Psoas muscle (tissue), 8 donors: ENCODE results near the gene TUBA3C. TPM values are rescaled to one million over a fixed set of nuclear protein-coding genes. Genes with fewer than 3 reads are reported as not detected.
"Not testable (repeated sequence)": the region's sequence is repeated elsewhere in the genome, so short reads cannot be mapped to it uniquely, and the experiment has no call there.

Source experiments
- ATAC-seq, 4 donors: fragments of 200-7000 bp; cut with Tn5 transposase; one replicate each; pipeline ENCODE4 v1.9.1; 2020; ENCODE audit warnings: moderate library complexity in 3 of 4, mild to moderate bottlenecking in 2 of 4
- DNase-seq, 2 donors: peaks; one replicate each; pipeline ENCODE4 v3.0.0-alpha.2; 2020
- H3K27ac ChIP-seq: fragments of 200-600 bp; one replicate; pipeline ENCODE4 v1.8.0; 2022
- H3K27me3 ChIP-seq, 3 donors: fragments of 200-600 bp in 1 of 3; one replicate each; pipeline versions ENCODE4 v1.6.1 to v1.8.0; 2013 to 2022; ENCODE audit warnings: low read length in 2 of 3, mild to moderate bottlenecking in 2 of 3, moderate library complexity in 1 of 3; ENCODE audit not compliant: insufficient read depth in 3 of 3
- H3K36me3 ChIP-seq, 2 donors: fragments of 200-600 bp in 1 of 2; one replicate each; pipeline versions ENCODE4 v1.6.1 to v1.8.0; 2013 to 2022; ENCODE audit warnings: low read depth in 1 of 2, mild to moderate bottlenecking in 1 of 2, moderate library complexity in 1 of 2; ENCODE audit not compliant: insufficient read depth in 1 of 2
- H3K4me1 ChIP-seq: fragments of 200-600 bp; one replicate; pipeline ENCODE4 v1.8.0; 2022
- H3K4me3 ChIP-seq: fragments of 200-600 bp; one replicate; pipeline ENCODE4 v1.8.0; 2022; ENCODE audit warnings: mild to moderate bottlenecking
- H3K9me3 ChIP-seq: fragments of 200-600 bp; one replicate; pipeline ENCODE4 v1.8.0; 2022
- CTCF ChIP-seq: fragments of 200-600 bp; IDR thresholded peaks from one replicate; pipeline ENCODE4 v1.8.0; 2022; ENCODE audit warnings: antibody characterized with exemption
- WGBS, 3 donors: extraction: QIAGEN DNeasy Blood & Tissue Kit; methylation state at CpG; one replicate each; pipeline versions ENCODE4 v1.1.6 to v1.1.7; 2013; 5-methylcytosine and 5-hydroxymethylcytosine counted together
- intact Hi-C, 2 donors: fragments of 100-400 bp; cut with DNase I; formaldehyde crosslinking; loops; one replicate each; pipeline versions ENCODE4 v1.11.0 to v1.14.2; 2022
- polyA plus RNA-seq, 3 donors: library from polyadenylated mRNA; stranded (reverse); fragments of 200-250 nt; gene quantifications; one replicate each; pipeline ENCODE4 v1.2.3, GENCODE V29; 2013
- total RNA-seq, 4 donors: library from RNA; stranded (reverse); fragmentation: NEBNext Ultra II Directional in 2 of 4; extraction: Animal tissue kit (Norgen Biotek cat#: 25700) in 2 of 4; gene quantifications; one replicate each; pipeline versions ENCODE4 v1.2.1 to v1.2.4, GENCODE V29; 2021 to 2023
- donor health status: healthy with polysubstance abuse.
- donor health status: DM: no; HTN: no; CAD: no; lungs with moderate emphysema.
- donor health status: Bipolar disorder and iron deficiency.
- donor health status: healthy.
- donor health status: DM: yes; HTN: yes; CAD: no.
- donor health status: DM: no; HTN: no; CAD: no.
- donor health status: DM: no; HTN: no; CAD: no.
- donor health status: DM: yes; HTN: yes; CAD: no.

Gene TUBA3C
- total and polyA plus RNA-seq, 7 donors, result 0.03 TPM; not detected in 6

- 92 to 93% (median 92%) methylated on average over 24 of the region's 24 CpGs for WGBS, 3 donors
These were observed 503 bp downstream of the TUBA3C start for GRCh38 chr13:19181021-19181620.

GRCh38 chr13:19179916-19180315 lies 1.7 kb downstream of the TUBA3C start:
- no peaks in the 10 kb centered on the region for H3K36me3 ChIP-seq
- no peak for DNase-seq
- no peak for ATAC-seq
- H3K27me3 ChIP-seq, result peaks cover 0 to 2% (median 0%) of the 10 kb centered on the region in 3 donors
- intact Hi-C loops, result no loop called here
- no peak overlapping the region for H3K27ac ChIP-seq
- WGBS, 3 donors, result 79 to 83% (median 80%) methylated on average over 7 of the region's 7 CpGs
- H3K9me3 ChIP-seq, result no peaks in the 10 kb centered on the region
- no peaks in the 10 kb centered on the region for H3K4me1 ChIP-seq
- no peak for TF ChIP-seq CTCF
- H3K4me3 ChIP-seq, result no peak overlapping the region

More at GRCh38 chr13:19181021-19181620, 503 bp downstream of the TUBA3C start:
- TF ChIP-seq CTCF, result no peak
- Histone ChIP-seq H3K9me3 (no peaks in the 10 kb centered on the region), H3K36me3 (no peaks in the 10 kb centered on the region), H3K27ac (no peak overlapping the region), H3K4me3 (no peak overlapping the region), H3K27me3 (peaks cover 0 to 2% (median 0%) of the 10 kb centered on the region in 3 donors), H3K4me1 (no peaks in the 10 kb centered on the region)
- intact Hi-C loops, result no loop called here
- ATAC-seq (no peak), DNase-seq (no peak)

- ATAC-seq (no peak), DNase-seq (no peak)
- intact Hi-C loops, result no loop called here
- 75 to 84% (median 78%) methylated on average over 15 of the region's 15 CpGs for WGBS, 3 donors
- H3K27ac ChIP-seq, result no peak overlapping the region
- no peaks in the 10 kb centered on the region for H3K4me1 ChIP-seq
- TF ChIP-seq CTCF, result no peak
- H3K36me3 ChIP-seq, result no peaks in the 10 kb centered on the region
- H3K9me3 ChIP-seq, result no peaks in the 10 kb centered on the region
- H3K27me3 ChIP-seq, result peaks cover 0 to 2% (median 0%) of the 10 kb centered on the region in 3 donors
- H3K4me3 ChIP-seq, result no peak overlapping the region
These were observed 2.6 kb downstream of the TUBA3C start for GRCh38 chr13:19178901-19179593.

- H3K4me3 ChIP-seq, H3K4me1 ChIP-seq, H3K36me3 ChIP-seq, DNase-seq, H3K27me3 ChIP-seq, intact Hi-C loops, H3K9me3 ChIP-seq, H3K27ac ChIP-seq, ATAC-seq: not testable (repeated sequence)
- WGBS, 3 donors, result 79 to 81% (median 81%) methylated on average over 36 of the region's 36 CpGs
These were observed 4.4 kb downstream of the TUBA3C start for GRCh38 chr13:19176981-19177776.

- ATAC-seq (no peak), DNase-seq (no peak)
- Histone ChIP-seq H3K4me3 (no peak overlapping the region), H3K4me1 (no peaks in the 10 kb centered on the region), H3K9me3 (no peaks in the 10 kb centered on the region), H3K27me3 (no peaks in the 10 kb centered on the region), H3K27ac (no peak overlapping the region), H3K36me3 (no peaks in the 10 kb centered on the region)
- TF ChIP-seq CTCF, result no peak
- intact Hi-C loops, result no loop called here
- WGBS, 3 donors, result 76 to 81% (median 78%) methylated on average over 16 of the region's 16 CpGs
These were observed 7.9 kb downstream of the TUBA3C start for GRCh38 chr13:19173752-19174151.
